SU-DHL-6 (cell line): ENCODE results near the gene RPUSD4.

Experiments
- H2AFZ ChIP-seq: fragments of 200-600 bp; sonication (generic); 2 replicates; pipeline ENCODE4 v1.6.1; 2014; ENCODE audit warnings: low read depth, mild to moderate bottlenecking, moderate library complexity, mixed read lengths, antibody characterized with exemption, low read length; ENCODE audit not compliant: severe bottlenecking
- H3F3A ChIP-seq: fragments of 200-600 bp; shearing (Covaris generic); 2 replicates; pipeline ENCODE4 v1.6.0; 2016; ENCODE audit warnings: antibody characterized with exemption, mild to moderate bottlenecking; ENCODE audit not compliant: insufficient read depth
- H3K27ac ChIP-seq: fragments of 200-600 bp; sonication (generic); 2 replicates; pipeline ENCODE4 v1.5.1; 2016; ENCODE audit warnings: low read depth, mild to moderate bottlenecking, low read length, moderate library complexity, mixed read lengths
- H3K27me3 ChIP-seq: fragments of 200-600 bp; sonication (generic), shearing (Covaris generic); 2 replicates; pipeline ENCODE4 v1.6.0; 2014; ENCODE audit warnings: mild to moderate bottlenecking, low read length
- H3K36me3 ChIP-seq: fragments of 200-600 bp; sonication (generic); 2 replicates; pipeline ENCODE4 v1.6.1; 2014; ENCODE audit warnings: mild to moderate bottlenecking, low read length, mixed read lengths
- H3K4me2 ChIP-seq: fragments of 300-600, 200-600 bp; shearing (Covaris generic), sonication (generic); 2 replicates; pipeline ENCODE4 v1.6.0; 2014; ENCODE audit warnings: low read length, low read depth, mild to moderate bottlenecking; ENCODE audit not compliant: poor library complexity, severe bottlenecking
- H3K4me3 ChIP-seq: fragments of 200-600 bp; sonication (generic); 2 replicates; pipeline ENCODE4 v1.5.1; 2014; ENCODE audit warnings: antibody characterized with exemption, low read length, mild to moderate bottlenecking, mixed read lengths; ENCODE audit not compliant: insufficient read depth, poor library complexity, severe bottlenecking
- H3K79me2 ChIP-seq: fragments of 200-600 bp; sonication (generic); 2 replicates; pipeline ENCODE4 v1.6.1; 2014; ENCODE audit warnings: mild to moderate bottlenecking, low read length, moderate library complexity; ENCODE audit not compliant: insufficient read depth
- H3K9ac ChIP-seq: fragments of 200-600 bp; sonication (generic); 2 replicates; pipeline ENCODE4 v1.7.0; 2014; ENCODE audit warnings: mild to moderate bottlenecking, low read length
- H3K9me2 ChIP-seq: fragments of 200-600 bp; sonication (generic); replicated peaks from 2 replicates; pipeline ENCODE4 v1.6.1; 2014; ENCODE audit warnings: low read length; ENCODE audit not compliant: insufficient read depth
- H3K9me3 ChIP-seq: fragments of 200-600 bp; sonication (generic); 2 replicates; pipeline ENCODE4 v1.6.1; 2014; ENCODE audit warnings: low read length, mixed read lengths; ENCODE audit not compliant: insufficient read depth
- H4K20me1 ChIP-seq: fragments of 200-600 bp; sonication (generic); 2 replicates; pipeline ENCODE4 v1.6.1; 2014; ENCODE audit warnings: low read depth, mild to moderate bottlenecking, antibody characterized with exemption, low read length, moderate library complexity, mixed read lengths
- EZH2phosphoT487 ChIP-seq: fragments of 200-600 bp; sonication (generic), shearing (Covaris generic); conservative IDR thresholded peaks from 2 replicates; pipeline ENCODE4 v1.6.1; 2018; ENCODE audit warnings: mild to moderate bottlenecking, antibody characterized with exemption, low read length, moderate library complexity, mixed read lengths
- TF ChIP-seq, protein P1 (sequence below): fragments of 200-600 bp; sonication (generic); IDR thresholded peaks from one replicate; pipeline ENCODE4 v1.5.1; 2017; ENCODE audit warnings: antibody characterized with exemption, mild to moderate bottlenecking, low read length, moderate library complexity; ENCODE audit not compliant: insufficient read depth, poor library complexity, severe bottlenecking

The RPUSD4 gene

GRCh38 chr11:126160345-126161022, 51.0 kb downstream of the RPUSD4 start:
- TF ChIP-seq, protein P1, sequence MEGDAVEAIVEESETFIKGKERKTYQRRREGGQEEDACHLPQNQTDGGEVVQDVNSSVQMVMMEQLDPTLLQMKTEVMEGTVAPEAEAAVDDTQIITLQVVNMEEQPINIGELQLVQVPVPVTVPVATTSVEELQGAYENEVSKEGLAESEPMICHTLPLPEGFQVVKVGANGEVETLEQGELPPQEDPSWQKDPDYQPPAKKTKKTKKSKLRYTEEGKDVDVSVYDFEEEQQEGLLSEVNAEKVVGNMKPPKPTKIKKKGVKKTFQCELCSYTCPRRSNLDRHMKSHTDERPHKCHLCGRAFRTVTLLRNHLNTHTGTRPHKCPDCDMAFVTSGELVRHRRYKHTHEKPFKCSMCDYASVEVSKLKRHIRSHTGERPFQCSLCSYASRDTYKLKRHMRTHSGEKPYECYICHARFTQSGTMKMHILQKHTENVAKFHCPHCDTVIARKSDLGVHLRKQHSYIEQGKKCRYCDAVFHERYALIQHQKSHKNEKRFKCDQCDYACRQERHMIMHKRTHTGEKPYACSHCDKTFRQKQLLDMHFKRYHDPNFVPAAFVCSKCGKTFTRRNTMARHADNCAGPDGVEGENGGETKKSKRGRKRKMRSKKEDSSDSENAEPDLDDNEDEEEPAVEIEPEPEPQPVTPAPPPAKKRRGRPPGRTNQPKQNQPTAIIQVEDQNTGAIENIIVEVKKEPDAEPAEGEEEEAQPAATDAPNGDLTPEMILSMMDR: no peak
- TF ChIP-seq EZH2phosphoT487: no peak
- Histone ChIP-seq H4K20me1 (no peaks in the 10 kb centered on the region), H3K4me3 (no peak overlapping the region), H3K27ac (no peak overlapping the region), H3K4me2 (no peak overlapping the region), H3K27me3 (no peaks in the 10 kb centered on the region), H3K9me3 (no peaks in the 10 kb centered on the region), H3K9ac (no peak overlapping the region), H2AFZ (no peak overlapping the region), H3K36me3 (no peaks in the 10 kb centered on the region), H3F3A (no peaks in the 10 kb centered on the region), H3K79me2 (no peaks in the 10 kb centered on the region), H3K9me2 (no peaks in the 10 kb centered on the region)

- Histone ChIP-seq H3K4me2 (no peak overlapping the region), H3K27me3 (no peaks in the 10 kb centered on the region), H3K79me2 (no peaks in the 10 kb centered on the region), H4K20me1 (no peaks in the 10 kb centered on the region), H3K9ac (no peak overlapping the region), H3K4me3 (no peak overlapping the region), H2AFZ (no peak overlapping the region), H3K36me3 (no peaks in the 10 kb centered on the region), H3F3A (no peaks in the 10 kb centered on the region), H3K9me3 (no peaks in the 10 kb centered on the region), H3K9me2 (no peaks in the 10 kb centered on the region), H3K27ac (no peak overlapping the region)
- TF ChIP-seq, protein P1: no peak
- TF ChIP-seq EZH2phosphoT487: no peak
These were observed 51.6 kb downstream of the RPUSD4 start for GRCh38 chr11:126159719-126160344.

DNA sequence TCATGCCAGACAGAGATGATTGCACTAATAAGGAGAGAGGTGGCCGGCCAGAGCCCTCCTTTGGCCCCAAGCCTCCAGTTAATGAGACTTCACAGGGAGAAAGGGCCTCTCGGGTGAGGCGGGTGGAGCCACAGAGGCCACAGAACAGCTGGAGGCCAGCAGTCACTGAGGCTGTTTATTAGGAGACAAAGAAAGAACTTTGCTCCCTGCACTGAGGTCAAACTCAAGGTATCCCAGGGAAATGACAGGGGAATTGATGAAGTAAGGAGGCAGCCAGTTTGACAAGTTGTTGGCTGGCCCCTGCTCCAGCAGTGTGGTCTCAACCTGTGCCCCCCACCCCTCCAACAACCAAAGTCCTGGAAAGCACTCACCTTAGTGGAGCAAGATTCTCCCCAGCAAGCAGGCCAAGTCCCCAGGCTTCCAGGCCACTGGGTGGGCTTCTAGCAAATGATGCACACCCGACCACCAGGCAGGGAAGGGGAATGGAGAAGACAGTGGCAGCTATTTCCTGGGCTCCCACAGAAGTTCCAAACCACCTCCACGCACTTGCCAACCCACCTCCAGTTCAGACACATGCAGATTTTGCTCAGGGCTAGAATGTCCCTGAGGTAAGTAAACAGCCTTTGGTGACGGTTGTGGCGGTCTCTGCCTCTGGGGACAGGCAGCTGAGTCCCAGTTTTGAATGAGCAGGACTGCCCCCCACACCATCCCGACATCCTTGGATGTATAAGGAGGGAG, 53.2 kb downstream of the RPUSD4 start:
- H3K4me2 ChIP-seq: no peak overlapping the region

More for the DNA sequence above, 53.2 kb downstream of the RPUSD4 start:
- H3F3A ChIP-seq: no peaks in the 10 kb centered on the region
- H3K27me3 ChIP-seq: no peaks in the 10 kb centered on the region
- H3K36me3 ChIP-seq: no peaks in the 10 kb centered on the region
- H3K27ac ChIP-seq: no peak overlapping the region
- no peaks in the 10 kb centered on the region for H3K79me2 ChIP-seq
- no peaks in the 10 kb centered on the region for H3K9me3 ChIP-seq
- H2AFZ ChIP-seq: no peak overlapping the region
- no peak for TF ChIP-seq EZH2phosphoT487
- TF ChIP-seq, protein P1: no peak
- no peaks in the 10 kb centered on the region for H3K9me2 ChIP-seq
- no peak overlapping the region for H3K9ac ChIP-seq
- H3K4me3 ChIP-seq: no peak overlapping the region
- H4K20me1 ChIP-seq: no peaks in the 10 kb centered on the region
